Naive B cell (primary cell): ENCODE data around the gene ZFP62. TPM values are rescaled to one million over a fixed set of nuclear protein-coding genes. Genes with fewer than 3 reads are reported as not detected.

Experiments
- ATAC-seq, 2 donors: fragments of 150-1000 bp; cut with Tn5 transposase; 2 replicates each; pipeline ENCODE4 v1.10.0; 2021; ENCODE audit warnings: low read depth in 2 of 2, mild to moderate bottlenecking in 2 of 2, moderate library complexity in 2 of 2
- DNase-seq: peaks from one replicate; pipeline ENCODE4 v3.0.0; 2022
- H3K27ac Mint-ChIP-seq, 6 donors: one replicate each; pipeline ENCODE4 v1.8.0; 2020 to 2022; ENCODE audit warnings: mild to moderate bottlenecking in 6 of 6, mixed read lengths in 6 of 6, moderate library complexity in 5 of 6, inconsistent platforms in 2 of 6
- H3K27me3 Mint-ChIP-seq, 3 donors: one replicate each; pipeline ENCODE4 v1.8.0; 2021 to 2022; ENCODE audit warnings: mixed read lengths in 3 of 3, mild to moderate bottlenecking in 1 of 3
- H3K36me3 Mint-ChIP-seq, 2 donors: one replicate each; pipeline ENCODE4 v1.8.0; 2020 to 2022; ENCODE audit warnings: mixed read lengths in 2 of 2, inconsistent platforms in 1 of 2, mild to moderate bottlenecking in 1 of 2
- H3K4me1 Mint-ChIP-seq, 3 donors: one replicate each; pipeline ENCODE4 v1.8.0; 2020 to 2022; ENCODE audit warnings: mixed read lengths in 3 of 3, inconsistent platforms in 1 of 3, mild to moderate bottlenecking in 1 of 3, moderate library complexity in 1 of 3
- H3K4me3 Mint-ChIP-seq, 8 donors: one replicate each; pipeline ENCODE4 v1.8.0; 2020 to 2022; ENCODE audit warnings: mild to moderate bottlenecking in 8 of 8, mixed read lengths in 8 of 8, moderate library complexity in 8 of 8, inconsistent platforms in 2 of 8
- H3K9me3 Mint-ChIP-seq, 7 donors: one replicate each; pipeline ENCODE4 v1.8.0; 2020 to 2022; ENCODE audit warnings: mixed read lengths in 7 of 7, mild to moderate bottlenecking in 5 of 7, inconsistent platforms in 2 of 7, moderate library complexity in 1 of 7
- polyA plus RNA-seq, 6 donors: library from polyadenylated mRNA; unstranded; fragments of 300-500 nt; fragmentation: Illumina TruSeq; gene quantifications; one replicate each; pipeline ENCODE4 v1.2.3, GENCODE V29; 2021; ENCODE audit warnings: low read depth in 6 of 6

Gene ZFP62
- polyA plus RNA-seq, 6 donors from 2014 or later, result 12.1 to 26.5 (median 22.5) TPM

GRCh38 chr5:180823346-180823745 is 37.7 kb downstream of the ZFP62 start:
- Mint-ChIP-seq H3K36me3 (no peaks in the 10 kb centered on the region), H3K4me1 (peaks cover 22 to 24% (median 23%) of the 10 kb centered on the region in 3 donors), H3K27ac (peak overlapping the region in 1 of 6 donors; percentile 38), H3K27me3 (no peaks in the 10 kb centered on the region), H3K4me3 (no peak overlapping the region), H3K9me3 (no peaks in the 10 kb centered on the region)
- ATAC-seq (no peak), DNase-seq (no peak)

- ATAC-seq, result no peak
- H3K4me1 Mint-ChIP-seq, result peaks cover 36 to 42% (median 36%) of the 10 kb centered on the region in 3 donors
- no peaks in the 10 kb centered on the region for H3K27me3 Mint-ChIP-seq
- no peaks in the 10 kb centered on the region for H3K9me3 Mint-ChIP-seq
- H3K36me3 Mint-ChIP-seq, result no peaks in the 10 kb centered on the region
- DNase-seq, result no peak
- H3K27ac Mint-ChIP-seq, result peak overlapping the region in 5 of 6 donors; percentile 12 to 82 (median 33)
- peak overlapping the region in 2 of 8 donors; percentile 18 to 53 for H3K4me3 Mint-ChIP-seq
Observed at GRCh38 chr5:180821538-180821937, 39.5 kb downstream of the ZFP62 start.

GRCh38 chr5:180820788-180821321 is 40.2 kb downstream of the ZFP62 start:
- Mint-ChIP-seq H3K27me3 (no peaks in the 10 kb centered on the region), H3K4me1 (peaks cover 38 to 49% (median 38%) of the 10 kb centered on the region in 3 donors), H3K4me3 (peak overlapping the region in 6 of 8 donors; percentile 2 to 53 (median 22)), H3K9me3 (no peaks in the 10 kb centered on the region), H3K27ac (peak overlapping the region; percentile 33 to 98 (median 80)), H3K36me3 (no peaks in the 10 kb centered on the region)
- no peak for DNase-seq
- peak; percentile 73 to 76 for ATAC-seq

GRCh38 chr5:180818677-180819341 is 42.3 kb downstream of the ZFP62 start:
- no peak for ATAC-seq
- Mint-ChIP-seq H3K4me1 (peaks cover 47 to 61% (median 47%) of the 10 kb centered on the region in 3 donors), H3K36me3 (no peaks in the 10 kb centered on the region), H3K4me3 (no peak overlapping the region), H3K27ac (peak overlapping the region in 1 of 6 donors; percentile 25), H3K27me3 (no peaks in the 10 kb centered on the region), H3K9me3 (no peaks in the 10 kb centered on the region)
- DNase-seq, result no peak

- Mint-ChIP-seq H3K9me3 (no peaks in the 10 kb centered on the region), H3K27me3 (no peaks in the 10 kb centered on the region), H3K4me3 (peak overlapping the region in 3 of 8 donors; percentile 6 to 51 (median 21)), H3K27ac (peak overlapping the region in 1 of 6 donors; percentile 7), H3K4me1 (peaks cover 47 to 64% (median 52%) of the 10 kb centered on the region in 3 donors), H3K36me3 (no peaks in the 10 kb centered on the region)
- no peak for DNase-seq
- no peak for ATAC-seq
Observed at GRCh38 chr5:180817893-180818674, 43.0 kb downstream of the ZFP62 start.

GRCh38 chr5:180816608-180817534 is 44.2 kb downstream of the ZFP62 start:
- Mint-ChIP-seq H3K27ac (peak overlapping the region in 3 of 6 donors; percentile 68 to 88 (median 83)), H3K36me3 (no peaks in the 10 kb centered on the region), H3K27me3 (no peaks in the 10 kb centered on the region), H3K4me1 (peaks cover 48 to 69% (median 63%) of the 10 kb centered on the region in 3 donors), H3K4me3 (peak overlapping the region; percentile 45 to 84 (median 74)), H3K9me3 (no peaks in the 10 kb centered on the region)
- ATAC-seq (peak; percentile 30 to 31), DNase-seq (no peak)

- H3K4me3 Mint-ChIP-seq, result peak overlapping the region in 3 of 8 donors; percentile 7 to 39 (median 32)
- peaks cover 45 to 64% (median 58%) of the 10 kb centered on the region in 3 donors for H3K4me1 Mint-ChIP-seq
- no peaks in the 10 kb centered on the region for H3K36me3 Mint-ChIP-seq
- DNase-seq (no peak), ATAC-seq (no peak)
- H3K27ac Mint-ChIP-seq, result peak overlapping the region in 2 of 6 donors; percentile 89 to 94
- H3K9me3 Mint-ChIP-seq, result no peaks in the 10 kb centered on the region
- no peaks in the 10 kb centered on the region for H3K27me3 Mint-ChIP-seq
Observed at GRCh38 chr5:180815293-180815917, 45.7 kb downstream of the ZFP62 start.

- H3K9me3 Mint-ChIP-seq, result no peaks in the 10 kb centered on the region
- H3K36me3 Mint-ChIP-seq, result no peaks in the 10 kb centered on the region
- peak overlapping the region in 1 of 6 donors; percentile 90 for H3K27ac Mint-ChIP-seq
- ATAC-seq (no peak), DNase-seq (no peak)
- no peaks in the 10 kb centered on the region for H3K27me3 Mint-ChIP-seq
- peaks cover 51 to 69% (median 65%) of the 10 kb centered on the region in 3 donors for H3K4me1 Mint-ChIP-seq
- peak overlapping the region in 4 of 8 donors; percentile 25 to 88 (median 54) for H3K4me3 Mint-ChIP-seq
Observed at GRCh38 chr5:180813420-180813819, 47.7 kb downstream of the ZFP62 start.

GRCh38 chr5:180811623-180812124 is 49.4 kb downstream of the ZFP62 start:
- Mint-ChIP-seq H3K4me1 (peaks cover 56 to 70% (median 69%) of the 10 kb centered on the region in 3 donors), H3K4me3 (peak overlapping the region; percentile 74 to 98 (median 92)), H3K36me3 (peaks cover 0 to 4% of the 10 kb centered on the region in 2 donors), H3K9me3 (no peaks in the 10 kb centered on the region), H3K27me3 (no peaks in the 10 kb centered on the region), H3K27ac (peak overlapping the region; percentile 90 to 100 (median 94))
- DNase-seq, result no peak
- no peak for ATAC-seq

GRCh38 chr5:180810959-180811622 is 50.0 kb downstream of the ZFP62 start:
- DNase-seq (no peak), ATAC-seq (no peak)
- H3K9me3 Mint-ChIP-seq, result no peaks in the 10 kb centered on the region
- H3K36me3 Mint-ChIP-seq, result peaks cover 0 to 5% of the 10 kb centered on the region in 2 donors
- H3K27ac Mint-ChIP-seq, result peak overlapping the region; percentile 90 to 100 (median 97)
- no peaks in the 10 kb centered on the region for H3K27me3 Mint-ChIP-seq
- H3K4me3 Mint-ChIP-seq, result peak overlapping the region; percentile 74 to 98 (median 92)
- H3K4me1 Mint-ChIP-seq, result peaks cover 58 to 72% (median 69%) of the 10 kb centered on the region in 3 donors

GRCh38 chr5:180810210-180810958 is 50.7 kb downstream of the ZFP62 start:
- no peaks in the 10 kb centered on the region for H3K27me3 Mint-ChIP-seq
- peak overlapping the region; percentile 74 to 99 (median 97) for H3K4me3 Mint-ChIP-seq
- ATAC-seq (peak; percentile 72 to 75), DNase-seq (peak; percentile 96)
- no peaks in the 10 kb centered on the region for H3K9me3 Mint-ChIP-seq
- peaks cover 0 to 5% of the 10 kb centered on the region in 2 donors for H3K36me3 Mint-ChIP-seq
- peak overlapping the region; percentile 90 to 100 (median 99) for H3K27ac Mint-ChIP-seq
- peaks cover 59 to 76% (median 70%) of the 10 kb centered on the region in 3 donors for H3K4me1 Mint-ChIP-seq
